SK-N-SH (cell line): ENCODE results near the gene ZNF516. TPM values are rescaled to one million over a fixed set of nuclear protein-coding genes. Genes with fewer than 3 reads are reported as not detected.

Source experiments
- CTCF ChIA-PET: fragments of 300-600, 350-600 bp; formaldehyde crosslinking; extraction: SDS; loops from one replicate; lab custom pipeline; 2021; lab: Yijun Ruan, JAX
- POLR2A ChIA-PET: fragments of 350-600 bp; sonication (Branson Sonifier 250); formaldehyde crosslinking; extraction: SDS; loops from one replicate; lab custom pipeline; 2020; ENCODE audit warnings: antibody characterized with exemption, inconsistent platforms; lab: Yijun Ruan, JAX
- DNase-seq: peaks from one replicate; pipeline ENCODE4 v3.0.0; 2012
- H2AFZ ChIP-seq: fragments of 200-600 bp; sonication (generic); 2 replicates; pipeline ENCODE4 v1.8.1; 2016; ENCODE audit warnings: antibody characterized with exemption, mild to moderate bottlenecking, low read depth
- H3F3A ChIP-seq: fragments of 200-600 bp; sonication (generic); replicated peaks from 2 replicates; pipeline ENCODE3; 2016; ENCODE audit warnings: antibody characterized with exemption, mild to moderate bottlenecking; ENCODE audit not compliant: insufficient read depth
- H3K27ac ChIP-seq, 2 experiments: fragments of 200-500 bp in 1 of 2; fragments of 200-600 bp in 1 of 2; sonication (Bioruptor generic) in 1 of 2; sonication (generic), shearing (Covaris generic) in 1 of 2; 2 replicates each; pipeline versions ENCODE4 v1.5.1 to v1.6.1; 2014 to 2016; ENCODE audit warnings: low read depth in 2 of 2, inconsistent platforms in 1 of 2, low read length in 1 of 2, mild to moderate bottlenecking in 1 of 2, mixed read lengths in 1 of 2
- H3K27me3 ChIP-seq: fragments of 200-600 bp; sonication (generic), shearing (Covaris generic); 2 replicates; pipeline ENCODE4 v1.6.1; 2016; ENCODE audit warnings: mixed run types; ENCODE audit not compliant: insufficient read depth
- H3K36me3 ChIP-seq, 2 experiments: fragments of 200-500 bp in 1 of 2; fragments of 200-600 bp in 1 of 2; sonication (Bioruptor generic) in 1 of 2; sonication (generic) in 1 of 2; replicated peaks in 1 of 2; 2 replicates each; pipeline versions ENCODE3 to v1.5.1; 2014 to 2016; ENCODE audit warnings: low read length in 1 of 2, mild to moderate bottlenecking in 1 of 2; ENCODE audit not compliant: insufficient read depth in 2 of 2, control insufficient read depth in 1 of 2
- H3K4me1 ChIP-seq, 2 experiments: fragments of 200-500 bp in 1 of 2; fragments of 200-600 bp in 1 of 2; sonication (Bioruptor generic) in 1 of 2; sonication (generic), shearing (Covaris generic) in 1 of 2; 2 replicates each; pipeline versions ENCODE4 v1.5.1 to v1.6.1; 2014 to 2016; ENCODE audit warnings: low read depth in 1 of 2, low read length in 1 of 2, mixed run types in 1 of 2; ENCODE audit not compliant: insufficient read depth in 2 of 2, control insufficient read depth in 1 of 2
- H3K4me2 ChIP-seq: fragments of 200-600 bp; sonication (generic), shearing (Covaris generic); 2 replicates; pipeline ENCODE4 v1.6.1; 2017; ENCODE audit warnings: mixed run types
- H3K4me3 ChIP-seq, 2 experiments: fragments of 200-500 bp in 1 of 2; fragments of 200-600 bp in 1 of 2; sonication (Bioruptor generic) in 1 of 2; sonication (generic), shearing (Covaris generic) in 1 of 2; 2 replicates each; pipeline versions ENCODE4 v1.5.1 to v1.8.1; 2014 to 2016; ENCODE audit warnings: low read depth in 2 of 2, inconsistent platforms in 1 of 2, low read length in 1 of 2, mild to moderate bottlenecking in 1 of 2, mixed read lengths in 1 of 2, moderate library complexity in 1 of 2
- H3K79me2 ChIP-seq: fragments of 200-600 bp; sonication (generic); 2 replicates; pipeline ENCODE4 v1.8.1; 2017; ENCODE audit warnings: mild to moderate bottlenecking; ENCODE audit not compliant: insufficient read depth
- H3K9ac ChIP-seq: fragments of 200-600 bp; sonication (generic); 2 replicates; pipeline ENCODE4 v1.6.1; 2017; ENCODE audit warnings: mixed run types
- H3K9me2 ChIP-seq: fragments of 200-600 bp; sonication (generic); 2 replicates; pipeline ENCODE4 v1.6.1; 2017; ENCODE audit warnings: mixed run types
- H3K9me3 ChIP-seq: fragments of 200-600 bp; sonication (generic); 2 replicates; pipeline ENCODE4 v1.6.1; 2017; ENCODE audit warnings: mixed run types, mild to moderate bottlenecking, moderate library complexity
- H4K20me1 ChIP-seq: fragments of 200-600 bp; sonication (generic); 2 replicates; pipeline ENCODE4 v1.6.1; 2017; ENCODE audit warnings: mild to moderate bottlenecking, mixed run types; ENCODE audit not compliant: insufficient read depth
- EP300 ChIP-seq, 2 experiments: IDR thresholded peaks; 2 replicates each; pipeline versions ENCODE4 v1.4.0 to v1.6.1; 2012; ENCODE audit warnings: borderline replicate concordance in 1 of 2, low read depth in 1 of 2, low read length in 1 of 2
- FOSL2 ChIP-seq: IDR thresholded peaks from 2 replicates; pipeline ENCODE4 v1.4.0; 2012; ENCODE audit warnings: low read depth, mild to moderate bottlenecking, moderate library complexity, borderline replicate concordance
- FOXJ3 ChIP-seq: sonication (generic); formaldehyde crosslinking; IDR thresholded peaks from 2 replicates; pipeline ENCODE4 v1.5.1; 2020; ENCODE audit warnings: mild to moderate bottlenecking, missing genetic modification reagents
- FOXM1 ChIP-seq: IDR thresholded peaks from 2 replicates; pipeline ENCODE4 v1.4.0; 2012; ENCODE audit warnings: low read depth, mild to moderate bottlenecking
- GABPA ChIP-seq: IDR thresholded peaks from 2 replicates; pipeline ENCODE4 v1.4.0; 2012; ENCODE audit warnings: low read depth, mild to moderate bottlenecking
- GATA2 ChIP-seq: sonication (generic); formaldehyde crosslinking; IDR thresholded peaks from 2 replicates; pipeline ENCODE4 v1.5.0; 2020; ENCODE audit warnings: mild to moderate bottlenecking, missing genetic modification reagents
- IRF3 ChIP-seq: fragments of 150-350 bp; IDR thresholded peaks from 2 replicates; pipeline ENCODE4 v1.6.1; 2016; ENCODE audit warnings: mild to moderate bottlenecking, low read depth, low read length
- MEF2A ChIP-seq: IDR thresholded peaks from 2 replicates; pipeline ENCODE4 v1.4.0; 2012; ENCODE audit warnings: low read depth, borderline replicate concordance
- NFIC ChIP-seq: IDR thresholded peaks from 2 replicates; pipeline ENCODE4 v1.4.0; 2012; ENCODE audit warnings: borderline replicate concordance
- POLR2AphosphoS5 ChIP-seq: IDR thresholded peaks from 2 replicates; pipeline ENCODE4 v1.6.1; 2012; ENCODE audit warnings: low read depth, low read length
- RAD21 ChIP-seq: IDR thresholded peaks from 2 replicates; pipeline ENCODE4 v1.6.1; 2012; ENCODE audit warnings: mild to moderate bottlenecking, low read length
- REST ChIP-seq: IDR thresholded peaks from 2 replicates; pipeline ENCODE4 v1.6.1; 2012; ENCODE audit warnings: mild to moderate bottlenecking, low read depth, low read length, moderate library complexity
- RFX5 ChIP-seq: IDR thresholded peaks from 2 replicates; pipeline ENCODE4 v1.6.1; 2012; ENCODE audit warnings: mild to moderate bottlenecking, improper control_type of control experiment, low read length
- RXRA ChIP-seq: IDR thresholded peaks from 2 replicates; pipeline ENCODE4 v1.4.0; 2012; ENCODE audit warnings: low read depth, mild to moderate bottlenecking, borderline replicate concordance
- SMC3 ChIP-seq: IDR thresholded peaks from 2 replicates; pipeline ENCODE4 v1.6.1; 2012; ENCODE audit warnings: low read depth, low read length, improper control_type of control experiment
- TCF12 ChIP-seq: IDR thresholded peaks from 2 replicates; pipeline ENCODE4 v1.4.0; 2012
- USF1 ChIP-seq: IDR thresholded peaks from 2 replicates; pipeline ENCODE4 v1.4.0; 2012; ENCODE audit warnings: low read depth, borderline replicate concordance
- WGBS: methylation state at CpG from one replicate; pipeline ENCODE4 v1.1.6; 2017; ENCODE audit warnings: low lambda C conversion rate; 5-methylcytosine and 5-hydroxymethylcytosine counted together
- polyA plus RNA-seq, 3 experiments: library from polyadenylated mRNA; depleted of rRNA; stranded (reverse); fragments of >200 nt; gene quantifications; 2 replicates each; pipeline ENCODE4 v1.2.3, GENCODE V29; 2012
- TF ChIP-seq, protein P1 (sequence below): fragments of 200-600 bp; sonication (generic); IDR thresholded peaks from 2 replicates; pipeline ENCODE4 v1.6.1; 2017; ENCODE audit warnings: antibody characterized with exemption, mild to moderate bottlenecking, moderate library complexity
- TF ChIP-seq, protein P2 (sequence below): fragments of 150-350 bp; IDR thresholded peaks from 2 replicates; pipeline ENCODE4 v1.6.1; 2017; ENCODE audit warnings: antibody characterized with exemption, low read length, low read depth, borderline replicate concordance
- TF ChIP-seq, protein P3 (sequence below): IDR thresholded peaks from 2 replicates; pipeline ENCODE4 v1.4.0; 2012; ENCODE audit warnings: low read depth

The ZNF516 gene
- polyA plus RNA-seq, 1 of the 3 experiments (the other 2 are of a cell fraction): 4.4 TPM

- no peak for TF ChIP-seq RAD21
These were observed 175.7 kb downstream of the ZNF516 start (continued) for GRCh38 chr18:76319366-76319765.

- H3K79me2 ChIP-seq: no peaks in the 10 kb centered on the region
- no peaks in the 10 kb centered on the region for H3K9me3 ChIP-seq
- TF ChIP-seq, protein P1, sequence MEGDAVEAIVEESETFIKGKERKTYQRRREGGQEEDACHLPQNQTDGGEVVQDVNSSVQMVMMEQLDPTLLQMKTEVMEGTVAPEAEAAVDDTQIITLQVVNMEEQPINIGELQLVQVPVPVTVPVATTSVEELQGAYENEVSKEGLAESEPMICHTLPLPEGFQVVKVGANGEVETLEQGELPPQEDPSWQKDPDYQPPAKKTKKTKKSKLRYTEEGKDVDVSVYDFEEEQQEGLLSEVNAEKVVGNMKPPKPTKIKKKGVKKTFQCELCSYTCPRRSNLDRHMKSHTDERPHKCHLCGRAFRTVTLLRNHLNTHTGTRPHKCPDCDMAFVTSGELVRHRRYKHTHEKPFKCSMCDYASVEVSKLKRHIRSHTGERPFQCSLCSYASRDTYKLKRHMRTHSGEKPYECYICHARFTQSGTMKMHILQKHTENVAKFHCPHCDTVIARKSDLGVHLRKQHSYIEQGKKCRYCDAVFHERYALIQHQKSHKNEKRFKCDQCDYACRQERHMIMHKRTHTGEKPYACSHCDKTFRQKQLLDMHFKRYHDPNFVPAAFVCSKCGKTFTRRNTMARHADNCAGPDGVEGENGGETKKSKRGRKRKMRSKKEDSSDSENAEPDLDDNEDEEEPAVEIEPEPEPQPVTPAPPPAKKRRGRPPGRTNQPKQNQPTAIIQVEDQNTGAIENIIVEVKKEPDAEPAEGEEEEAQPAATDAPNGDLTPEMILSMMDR: no peak
- TF ChIP-seq REST (no peak), POLR2AphosphoS5 (no peak), GABPA (no peak), FOXM1 (no peak), NFIC (no peak), FOSL2 (no peak), RAD21 (no peak), RFX5 (no peak), SMC3 (no peak), RXRA (no peak), MEF2A (no peak), GATA2 (no peak), TCF12 (no peak), USF1 (no peak), EP300 (IDR thresholded peaks at IDR 0.05; ENCODE audit: borderline replicate concordance in 1 of 2, low read depth in 1 of 2, low read length in 1 of 2) (no peak), FOXJ3 (no peak), IRF3 (no peak)
- TF ChIP-seq, protein P2, sequence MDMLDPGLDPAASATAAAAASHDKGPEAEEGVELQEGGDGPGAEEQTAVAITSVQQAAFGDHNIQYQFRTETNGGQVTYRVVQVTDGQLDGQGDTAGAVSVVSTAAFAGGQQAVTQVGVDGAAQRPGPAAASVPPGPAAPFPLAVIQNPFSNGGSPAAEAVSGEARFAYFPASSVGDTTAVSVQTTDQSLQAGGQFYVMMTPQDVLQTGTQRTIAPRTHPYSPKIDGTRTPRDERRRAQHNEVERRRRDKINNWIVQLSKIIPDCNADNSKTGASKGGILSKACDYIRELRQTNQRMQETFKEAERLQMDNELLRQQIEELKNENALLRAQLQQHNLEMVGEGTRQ: no peak
- TF ChIP-seq, protein P3, sequence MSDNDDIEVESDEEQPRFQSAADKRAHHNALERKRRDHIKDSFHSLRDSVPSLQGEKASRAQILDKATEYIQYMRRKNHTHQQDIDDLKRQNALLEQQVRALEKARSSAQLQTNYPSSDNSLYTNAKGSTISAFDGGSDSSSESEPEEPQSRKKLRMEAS: no peak
- TF ChIP-seq, all 33 proteins: peak for 0
- Histone ChIP-seq H3K27me3 (no peaks in the 10 kb centered on the region), H4K20me1 (no peaks in the 10 kb centered on the region), H3K4me1 (no peaks in the 10 kb centered on the region), H3K27ac (no peak overlapping the region), H3K4me2 (no peak overlapping the region), H3K9me2 (no peaks in the 10 kb centered on the region), H3K36me3 (no peaks in the 10 kb centered on the region), H3K9ac (no peak overlapping the region), H2AFZ (no peak overlapping the region), H3F3A (no peaks in the 10 kb centered on the region), H3K4me3 (no peak overlapping the region)
- POLR2A ChIA-PET: no interaction called here
- WGBS: 18% methylated on average over 5 of the region's 5 CpGs
- CTCF ChIA-PET: no interaction called here
- no peak for DNase-seq
These were observed 176.4 kb downstream of the ZNF516 start for GRCh38 chr18:76318607-76319006.
